ENCODE data around the gene ZNF518B. TPM values are rescaled to one million over a fixed set of nuclear protein-coding genes. Genes with fewer than 3 reads are reported as not detected.

Gene ZNF518B
- total RNA-seq, 1 experiment from 2014 or later = 11.5 TPM

GRCh38 chr4:10458177-10458576, 951 bp upstream of the ZNF518B start:
- Mint-ChIP-seq H3K27ac (no peak overlapping the region), H3K36me3 (ENCODE audit: insufficient read depth in 1 of 3, low read depth in 3 of 3) (peaks cover 13 to 15% (median 14%) of the 10 kb centered on the region in 3 experiments), H3K9me3 (peaks cover 3 to 6% of the 10 kb centered on the region in 2 experiments; a peak in 4 of 5 replicates), H3K27me3 (ENCODE audit: low read depth) (peaks cover 75% of the 10 kb centered on the region), H3K4me3 (peak overlapping the region; percentile 47 to 73; a peak in 3 of 5 replicates), H3K4me1 (peaks cover 37 to 39% of the 10 kb centered on the region in 2 experiments)
- Histone ChIP-seq H3K9me3 (ENCODE audit: control insufficient read depth, low read depth, low read length) (no peaks in the 10 kb centered on the region), H2AFZ (ENCODE audit: low read length) (no peak overlapping the region), H3K79me2 (ENCODE audit: insufficient read depth, low read length) (no peaks in the 10 kb centered on the region), H3K4me2 (ENCODE audit: insufficient read depth, insufficient read length, low read length) (peak overlapping the region; percentile 22), H3T11ph (ENCODE audit: low read length) (no peak overlapping the region), H2BK12ac (ENCODE audit: insufficient read length, low read depth, low read length) (no peak overlapping the region), H4K20me1 (ENCODE audit: control insufficient read depth, insufficient read depth, insufficient read length) (no peaks in the 10 kb centered on the region), H3K4ac (ENCODE audit: low read depth, low read length) (no peak overlapping the region), H3K27ac (ENCODE audit: insufficient read length, low read depth, low read length) (no peak overlapping the region), H4K91ac (ENCODE audit: insufficient read length, low read depth, low read length) (no peak overlapping the region), H2BK5ac (ENCODE audit: insufficient read length, low read length) (no peak overlapping the region), H2BK120ac (ENCODE audit: low read depth, low read length, poor library complexity, severe bottlenecking) (no peak overlapping the region), H2AK5ac (ENCODE audit: insufficient read length, low read length) (no peak overlapping the region), H3K23ac (ENCODE audit: insufficient read length, low read depth, low read length) (no peak overlapping the region), H4K5ac (ENCODE audit: insufficient read length, low read depth, low read length) (no peak overlapping the region), H3K56ac (ENCODE audit: insufficient read length, low read depth, low read length) (no peak overlapping the region), H3K79me1 (ENCODE audit: insufficient read depth, low read depth, low read length, poor library complexity, severe bottlenecking) (no peaks in the 10 kb centered on the region), H2BK20ac (ENCODE audit: low read depth, low read length, poor library complexity, severe bottlenecking) (no peak overlapping the region), H3K14ac (ENCODE audit: insufficient read depth, low read length) (no peak overlapping the region), H3K18ac (ENCODE audit: insufficient read length, low read depth, low read length) (no peak overlapping the region), H4K8ac (replicated peaks; ENCODE audit: insufficient read length, low read depth, low read length) (no peak overlapping the region), H3K9ac (ENCODE audit: extremely low read depth, insufficient read length, low read length) (no peak overlapping the region), H3K27me3 (ENCODE audit: insufficient read depth, low read length) (peaks cover 55% of the 10 kb centered on the region), H3K23me2 (ENCODE audit: insufficient read length, low read depth, low read length, poor library complexity, severe bottlenecking) (peaks cover 15% of the 10 kb centered on the region), H2BK15ac (ENCODE audit: low read depth, low read length) (no peak overlapping the region), H3K4me1 (ENCODE audit: insufficient read depth, low read length) (peaks cover 6% of the 10 kb centered on the region; the same call in 1 of the 2 replicates)
- no CpG with 5 or more reads among the region's 13 CpGs for WGBS (ENCODE audit: extremely low coverage, insufficient read length, low lambda C conversion rate)
- DNase-seq = peak; percentile 39
- no peak for TF ChIP-seq CTCF (conservative IDR thresholded peaks at IDR 0.05)

Data from H9 (cell line).